ENCODE measurements around the gene USP32. TPM values are rescaled to one million over a fixed set of nuclear protein-coding genes. Genes with fewer than 3 reads are reported as not detected.

Gene USP32
- total and polyA plus RNA-seq, 2 donors (not counting 3 experiments of a cell fraction or from before 2014, with no cell fraction given): 15.7 to 52.9 TPM

GRCh38 chr17:60358606-60359225, 33.2 kb downstream of the USP32 start:
- no TSS peak for BruUV-seq (replicated peaks)
- no peak overlapping the region for H2AFZ ChIP-seq (ENCODE audit: low read depth, low read length)
- no peak overlapping the region for H3K4me2 ChIP-seq (ENCODE audit: insufficient read depth, low read length)
- CTCF ChIA-PET: interaction anchor here (1.0 kb wide), 1 partner anchor 15 kb away, joined by 3 read pairs; no protein-coding TSS in a partner anchor
- no peaks in the 10 kb centered on the region for H3K36me3 ChIP-seq (ENCODE audit: control insufficient read depth in 2 of 2, extremely low read depth in 1 of 2, insufficient read depth in 2 of 2, low read length in 2 of 2)
- no peak for DNase-seq (ENCODE audit: low read depth, low spot score)
- no peak for FAIRE-seq
- intact Hi-C loops (cut with micrococcal nuclease) (no loop called here), dilution Hi-C loops (cut with MboI; ENCODE audit: extremely low pct_ligation_motif_present, low sequenced_read_pairs) (no loop called here)
- H3K9ac ChIP-seq (replicated peaks; ENCODE audit: extremely low read depth, insufficient read depth, low read length): no peak overlapping the region
- peaks cover 35% of the 10 kb centered on the region for H3K79me2 ChIP-seq (ENCODE audit: control insufficient read depth, insufficient read depth, low read length)
- H3K27ac ChIP-seq (ENCODE audit: insufficient read depth, low read depth, low read length): no peak overlapping the region
- POLR2A ChIA-PET: interaction anchor here (0.6 kb wide), 1 partner anchor 98 kb away, joined by 3 read pairs; no protein-coding TSS in a partner anchor
- H4K20me1 ChIP-seq (replicated peaks; ENCODE audit: control insufficient read depth, extremely low read depth, insufficient read depth, low read length): peaks cover 4% of the 10 kb centered on the region
- H3K9me1 ChIP-seq (replicated peaks; ENCODE audit: control insufficient read depth, extremely low read depth, insufficient read depth, low read length): peaks cover 3% of the 10 kb centered on the region
- H3K4me3 ChIP-seq (replicated peaks in 1 of 3; ENCODE audit: insufficient read depth in 1 of 3, low read depth in 1 of 3, low read length in 3 of 3): no peak overlapping the region
- no peaks in the 10 kb centered on the region for H3K9me3 ChIP-seq (replicated peaks; ENCODE audit: control insufficient read depth, insufficient read depth, low read length)
- H3K27me3 ChIP-seq (ENCODE audit: control insufficient read depth in 2 of 2, insufficient read depth in 2 of 2, low read length in 2 of 2): no peaks in the 10 kb centered on the region
- peaks cover 4% of the 10 kb centered on the region for H3K4me1 ChIP-seq (ENCODE audit: control insufficient read depth, extremely low read depth, insufficient read depth, low read length)
- no peak for TF ChIP-seq JUN (IDR thresholded peaks at IDR 0.05; ENCODE audit: borderline replicate concordance, insufficient read depth, insufficient read length, low read depth)
- no peak for TF ChIP-seq POLR2A (IDR thresholded peaks at IDR 0.05; ENCODE audit: low read depth, low read length)
- no peak for TF ChIP-seq EZH2 (IDR thresholded peaks at IDR 0.05; ENCODE audit: borderline replicate concordance, low read depth, low read length, severe bottlenecking)
- no peak for TF ChIP-seq MYC (IDR thresholded peaks at IDR 0.05; ENCODE audit: low read depth, low read length)
- TF ChIP-seq POLR2AphosphoS5 (IDR thresholded peaks at IDR 0.05; ENCODE audit: insufficient read depth, low read depth, low read length): no peak
- TF ChIP-seq CTCF (IDR thresholded peaks at IDR 0.05; ENCODE audit: extremely low read depth in 1 of 2, insufficient read depth in 1 of 2, low read depth in 1 of 2, low read length in 2 of 2): no peak
- no peak for TF ChIP-seq FOS (IDR thresholded peaks at IDR 0.05; ENCODE audit: borderline replicate concordance, insufficient read depth, low read length)
- no peak for TF ChIP-seq GATA2 (IDR thresholded peaks at IDR 0.05; ENCODE audit: insufficient read depth, insufficient read length, low read depth, low read length)
- no peak for TF ChIP-seq MAX (IDR thresholded peaks at IDR 0.05; ENCODE audit: insufficient read depth, insufficient read length)

Measured in endothelial cell of umbilical vein (primary cell).